VCaP (cell line): ENCODE measurements around the gene CLCN2.

Experiments
- H3K27ac ChIP-seq: fragments of 450-650 bp; 2 replicates; pipeline ENCODE4 v1.5.1; 2017
- TF ChIP-seq, protein P1 (sequence below): fragments of 450-650 bp; conservative IDR thresholded peaks from 2 replicates; pipeline ENCODE4 v1.5.1; 2017; ENCODE audit warnings: mild to moderate bottlenecking, moderate library complexity

CLCN2 gene

DNA sequence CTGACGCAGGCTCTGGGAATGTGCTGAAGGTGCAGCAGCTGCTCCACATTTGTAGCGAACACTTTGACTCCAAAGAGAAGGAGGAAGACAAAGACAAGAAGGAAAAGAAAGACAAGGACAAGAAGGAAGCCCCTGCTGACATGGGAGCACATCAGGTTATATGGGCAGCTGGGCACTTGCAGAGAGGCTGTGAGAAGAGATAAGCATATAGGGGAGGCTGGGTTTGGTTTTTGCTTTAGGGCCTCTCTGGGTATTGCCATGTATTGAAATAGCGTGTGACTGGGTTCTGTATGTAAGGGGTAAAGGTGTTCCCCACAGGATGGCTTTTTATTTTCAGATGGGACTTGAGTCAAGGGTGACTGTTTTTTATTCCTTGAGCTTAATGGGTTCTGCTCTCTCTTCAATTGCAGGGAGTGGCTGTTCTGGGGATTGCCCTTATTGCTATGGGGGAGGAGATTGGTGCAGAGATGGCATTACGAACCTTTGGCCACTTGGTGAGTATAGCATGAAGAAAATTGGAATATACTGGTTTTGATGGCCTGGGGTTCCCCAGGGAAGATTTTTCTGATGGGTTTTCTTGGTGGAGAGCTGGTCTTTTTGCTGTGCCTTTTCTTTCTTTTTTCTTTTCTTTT, 54.9 kb downstream of the CLCN2 start:
- H3K27ac ChIP-seq = no peak overlapping the region
- TF ChIP-seq, protein P1, sequence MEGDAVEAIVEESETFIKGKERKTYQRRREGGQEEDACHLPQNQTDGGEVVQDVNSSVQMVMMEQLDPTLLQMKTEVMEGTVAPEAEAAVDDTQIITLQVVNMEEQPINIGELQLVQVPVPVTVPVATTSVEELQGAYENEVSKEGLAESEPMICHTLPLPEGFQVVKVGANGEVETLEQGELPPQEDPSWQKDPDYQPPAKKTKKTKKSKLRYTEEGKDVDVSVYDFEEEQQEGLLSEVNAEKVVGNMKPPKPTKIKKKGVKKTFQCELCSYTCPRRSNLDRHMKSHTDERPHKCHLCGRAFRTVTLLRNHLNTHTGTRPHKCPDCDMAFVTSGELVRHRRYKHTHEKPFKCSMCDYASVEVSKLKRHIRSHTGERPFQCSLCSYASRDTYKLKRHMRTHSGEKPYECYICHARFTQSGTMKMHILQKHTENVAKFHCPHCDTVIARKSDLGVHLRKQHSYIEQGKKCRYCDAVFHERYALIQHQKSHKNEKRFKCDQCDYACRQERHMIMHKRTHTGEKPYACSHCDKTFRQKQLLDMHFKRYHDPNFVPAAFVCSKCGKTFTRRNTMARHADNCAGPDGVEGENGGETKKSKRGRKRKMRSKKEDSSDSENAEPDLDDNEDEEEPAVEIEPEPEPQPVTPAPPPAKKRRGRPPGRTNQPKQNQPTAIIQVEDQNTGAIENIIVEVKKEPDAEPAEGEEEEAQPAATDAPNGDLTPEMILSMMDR = no peak

- no peak overlapping the region for H3K27ac ChIP-seq
- TF ChIP-seq, protein P1 = peak; percentile 75
Observed at GRCh38 chr3:184305577-184305976, 55.8 kb downstream of the CLCN2 start.

DNA sequence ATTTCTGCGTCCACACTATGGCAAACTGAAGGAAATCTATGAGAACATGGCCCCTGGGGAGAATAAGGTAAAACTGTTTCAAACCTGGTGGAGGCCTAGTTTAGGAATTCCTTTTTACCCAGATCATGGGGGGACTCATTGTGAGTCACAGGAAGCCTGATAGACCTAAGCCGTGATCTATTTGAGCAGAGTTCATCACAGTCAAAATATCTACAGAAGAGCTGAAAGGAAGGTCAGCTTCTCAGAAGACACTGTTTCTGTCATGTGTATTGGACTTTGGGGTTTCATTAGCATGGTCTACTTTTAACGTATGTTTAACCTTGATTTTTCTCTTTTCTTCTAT, 61.1 kb downstream of the CLCN2 start:
- peak overlapping the region; percentile 79; the same call in 1 of the 2 replicates for H3K27ac ChIP-seq
- TF ChIP-seq, protein P1 = no peak

- TF ChIP-seq, protein P1 = no peak
- peak overlapping the region; percentile 79 for H3K27ac ChIP-seq
Observed at GRCh38 chr3:184299488-184300377, 61.7 kb downstream of the CLCN2 start.

- TF ChIP-seq, protein P1 = no peak
- H3K27ac ChIP-seq = peak within 1 kb of the TSS; percentile 79
Observed at GRCh38 chr3:184298759-184299487, 62.5 kb downstream of the CLCN2 start, which contains the start of gene PSMD2. PSMD2 (plus strand) TSS chr3:184299241; CDS start chr3:184299267, 26 bp downstream.

DNA sequence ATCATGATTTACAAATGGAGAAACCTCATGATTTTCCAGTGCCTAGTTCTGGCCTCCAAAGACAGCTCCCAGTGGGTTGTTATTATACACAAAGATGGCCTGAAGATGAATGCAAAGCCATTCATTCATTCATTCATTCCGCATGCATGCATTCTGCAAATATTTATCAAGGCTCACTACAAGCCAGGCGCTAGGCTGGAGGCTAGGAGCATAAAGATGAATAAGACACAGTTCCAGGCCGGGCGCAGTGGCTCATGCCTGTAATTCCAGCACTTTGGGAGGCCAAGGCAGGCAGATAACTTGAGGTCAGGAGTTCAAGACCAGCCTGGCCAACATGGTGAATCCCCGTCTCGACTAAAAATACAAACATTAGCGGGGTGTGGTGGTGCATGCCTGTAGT, 64.8 kb downstream of the CLCN2 start:
- no peak overlapping the region for H3K27ac ChIP-seq
- TF ChIP-seq, protein P1 = no peak
